KBM-7 (cell line): ENCODE results near the gene KCNJ4.

Source experiments
- DNase-seq: peaks from one replicate; pipeline ENCODE4 v3.0.0-alpha.2; 2015
- in situ Hi-C: fragments of 300-500 bp; cut with MboI; formaldehyde crosslinking; loops from 2 replicates; pipeline ENCODE4 v1.14.3; 2020; ENCODE audit warnings: low sequenced_read_pairs, low pct_unique_long_range_greater_than_20kb, mixed read lengths

Gene KCNJ4

GRCh38 chr22:38455076-38455529 lies at the start of gene KCNJ4:
KCNJ4 (minus strand) TSS chr22:38455199; CDS start chr22:38428132, 27,067 bp downstream.
- in situ Hi-C loops, result no loop called here
- DNase-seq, result no peak

GRCh38 chr22:38503021-38503420 lies 48.0 kb upstream of the KCNJ4 start:
- DNase-seq, result no peak
- in situ Hi-C loops, result no loop called here

- in situ Hi-C loops, result no loop called here
- no peak for DNase-seq
These were observed 47.0 kb upstream of the KCNJ4 start for GRCh38 chr22:38501797-38502672.

- in situ Hi-C loops, result no loop called here
- no peak for DNase-seq
These were observed 42.9 kb upstream of the KCNJ4 start for GRCh38 chr22:38497869-38498268.

- in situ Hi-C loops, result no loop called here
These were observed 39.9 kb upstream of the KCNJ4 start for GRCh38 chr22:38494939-38495338.

GRCh38 chr22:38494498-38494897 lies 39.5 kb upstream of the KCNJ4 start:
- no peak for DNase-seq
- in situ Hi-C loops, result no loop called here

More at GRCh38 chr22:38494939-38495338, 39.9 kb upstream of the KCNJ4 start:
- DNase-seq, result no peak

GRCh38 chr22:38491707-38492348 lies 36.8 kb upstream of the KCNJ4 start:
- no peak for DNase-seq
- in situ Hi-C loops, result no loop called here

- no peak for DNase-seq
- in situ Hi-C loops, result no loop called here
These were observed 35.9 kb upstream of the KCNJ4 start for GRCh38 chr22:38490915-38491314.

- in situ Hi-C loops, result no loop called here
- DNase-seq, result no peak
These were observed 35.5 kb upstream of the KCNJ4 start for GRCh38 chr22:38490475-38490874.

GRCh38 chr22:38489561-38490145 lies 34.7 kb upstream of the KCNJ4 start:
- in situ Hi-C loops, result no loop called here
- no peak for DNase-seq

GRCh38 chr22:38489142-38489541 lies 34.1 kb upstream of the KCNJ4 start:
- no peak for DNase-seq
- in situ Hi-C loops, result no loop called here

GRCh38 chr22:38487946-38488345 lies 32.9 kb upstream of the KCNJ4 start:
- in situ Hi-C loops, result no loop called here
- DNase-seq, result no peak

- no peak for DNase-seq
- in situ Hi-C loops, result no loop called here
These were observed 30.8 kb upstream of the KCNJ4 start for GRCh38 chr22:38485783-38486182.

GRCh38 chr22:38484244-38484643 lies 29.2 kb upstream of the KCNJ4 start:
- in situ Hi-C loops, result no loop called here
- no peak for DNase-seq

GRCh38 chr22:38482662-38483308 lies 27.8 kb upstream of the KCNJ4 start:
- no peak for DNase-seq
- in situ Hi-C loops, result no loop called here

- in situ Hi-C loops, result no loop called here
These were observed 26.9 kb upstream of the KCNJ4 start for GRCh38 chr22:38481871-38482332.

GRCh38 chr22:38481162-38481870 lies 26.3 kb upstream of the KCNJ4 start:
- no peak for DNase-seq
- in situ Hi-C loops, result no loop called here

More at GRCh38 chr22:38481871-38482332, 26.9 kb upstream of the KCNJ4 start:
- DNase-seq, result no peak

GRCh38 chr22:38479096-38479837 lies 24.3 kb upstream of the KCNJ4 start:
- no peak for DNase-seq
- in situ Hi-C loops, result no loop called here
